H9 (cell line): ENCODE data around the gene TBC1D22A. TPM values are rescaled to one million over a fixed set of nuclear protein-coding genes. Genes with fewer than 3 reads are reported as not detected.

Experiments used
- DNase-seq: peaks from one replicate; pipeline ENCODE4 v3.0.0-alpha.2; 2017
- H2AFZ ChIP-seq: one replicate; pipeline ENCODE4 v1.6.1; 2013; ENCODE audit warnings: mild to moderate bottlenecking, low read length, control low read depth, moderate library complexity
- H2AK5ac ChIP-seq: 2 replicates; pipeline ENCODE4 v1.6.1; 2013; ENCODE audit warnings: low read length, control low read depth, mixed read lengths; ENCODE audit not compliant: insufficient read length
- H2BK120ac ChIP-seq: one replicate; pipeline ENCODE4 v1.6.1; 2013; ENCODE audit warnings: low read depth, mild to moderate bottlenecking, low read length, control low read depth, inconsistent platforms; ENCODE audit not compliant: poor library complexity, severe bottlenecking
- H2BK12ac ChIP-seq: 2 replicates; pipeline ENCODE4 v1.6.1; 2013; ENCODE audit warnings: low read length, control low read depth, mixed read lengths, low read depth; ENCODE audit not compliant: insufficient read length
- H2BK15ac ChIP-seq: 2 replicates; pipeline ENCODE4 v1.6.1; 2013; ENCODE audit warnings: low read depth, low read length, control low read depth
- H2BK20ac ChIP-seq: one replicate; pipeline ENCODE4 v1.6.1; 2013; ENCODE audit warnings: low read depth, mild to moderate bottlenecking, low read length, control low read depth, inconsistent platforms; ENCODE audit not compliant: poor library complexity, severe bottlenecking
- H2BK5ac ChIP-seq: 2 replicates; pipeline ENCODE4 v1.6.1; 2013; ENCODE audit warnings: low read length, control low read depth, mixed read lengths; ENCODE audit not compliant: insufficient read length
- H3K14ac ChIP-seq: 2 replicates; pipeline ENCODE4 v1.6.1; 2013; ENCODE audit warnings: low read length, control low read depth; ENCODE audit not compliant: insufficient read depth
- H3K18ac ChIP-seq: 2 replicates; pipeline ENCODE4 v1.6.1; 2013; ENCODE audit warnings: low read depth, mild to moderate bottlenecking, mixed read lengths, low read length, control low read depth; ENCODE audit not compliant: insufficient read length
- H3K23ac ChIP-seq: 2 replicates; pipeline ENCODE4 v1.6.1; 2013; ENCODE audit warnings: low read length, control low read depth, mixed read lengths, low read depth; ENCODE audit not compliant: insufficient read length
- H3K23me2 ChIP-seq: 2 replicates; pipeline ENCODE4 v1.6.1; 2013; ENCODE audit warnings: low read depth, mild to moderate bottlenecking, mixed read lengths, low read length, control low read depth; ENCODE audit not compliant: insufficient read length, poor library complexity, severe bottlenecking
- H3K27ac ChIP-seq: 2 replicates; pipeline ENCODE4 v1.5.1; 2013; ENCODE audit warnings: low read length, control low read depth, mixed read lengths, low read depth; ENCODE audit not compliant: insufficient read length
- H3K27me3 ChIP-seq: 2 replicates; pipeline ENCODE4 v1.6.1; 2013; ENCODE audit warnings: low read length, control low read depth, inconsistent platforms; ENCODE audit not compliant: insufficient read depth
- H3K4ac ChIP-seq: 2 replicates; pipeline ENCODE4 v1.6.1; 2013; ENCODE audit warnings: low read depth, mild to moderate bottlenecking, control low read depth, inconsistent platforms, low read length, moderate library complexity
- H3K4me1 ChIP-seq: 2 replicates; pipeline ENCODE4 v1.6.1; 2013; ENCODE audit warnings: low read length, control low read depth, inconsistent platforms; ENCODE audit not compliant: insufficient read depth
- H3K4me2 ChIP-seq: 2 replicates; pipeline ENCODE4 v1.6.1; 2013; ENCODE audit warnings: low read length, control low read depth, mixed read lengths; ENCODE audit not compliant: insufficient read length, insufficient read depth
- H3K56ac ChIP-seq: 2 replicates; pipeline ENCODE4 v1.6.1; 2013; ENCODE audit warnings: low read depth, mild to moderate bottlenecking, mixed read lengths, low read length, control low read depth; ENCODE audit not compliant: insufficient read length
- H3K79me1 ChIP-seq: 2 replicates; pipeline ENCODE4 v1.6.1; 2013; ENCODE audit warnings: low read depth, mild to moderate bottlenecking, moderate library complexity, low read length, control low read depth, inconsistent platforms; ENCODE audit not compliant: insufficient read depth, poor library complexity, severe bottlenecking
- H3K79me2 ChIP-seq: 2 replicates; pipeline ENCODE4 v1.6.1; 2013; ENCODE audit warnings: low read length, control low read depth, inconsistent platforms; ENCODE audit not compliant: insufficient read depth
- H3K9ac ChIP-seq: 2 replicates; pipeline ENCODE4 v1.6.1; 2013; ENCODE audit warnings: low read length, control low read depth, mixed read lengths; ENCODE audit not compliant: insufficient read length; ENCODE audit errors: extremely low read depth
- H3K9me3 ChIP-seq: one replicate; pipeline ENCODE4 v1.6.1; 2013; ENCODE audit warnings: low read depth, low read length, inconsistent platforms; ENCODE audit not compliant: control insufficient read depth
- H3T11ph ChIP-seq: one replicate; pipeline ENCODE4 v1.6.1; 2013; ENCODE audit warnings: mild to moderate bottlenecking, low read length, control low read depth, inconsistent platforms
- H4K20me1 ChIP-seq: one replicate; pipeline ENCODE4 v1.6.1; 2013; ENCODE audit not compliant: control insufficient read depth, insufficient read length, insufficient read depth
- H4K5ac ChIP-seq: 2 replicates; pipeline ENCODE4 v1.6.1; 2013; ENCODE audit warnings: low read depth, mild to moderate bottlenecking, mixed read lengths, low read length, control low read depth; ENCODE audit not compliant: insufficient read length
- H4K8ac ChIP-seq: replicated peaks from 2 replicates; pipeline ENCODE4 v1.6.1; 2013; ENCODE audit warnings: low read length, control low read depth, mixed read lengths, low read depth; ENCODE audit not compliant: insufficient read length
- H4K91ac ChIP-seq: 2 replicates; pipeline ENCODE4 v1.6.1; 2013; ENCODE audit warnings: low read depth, mild to moderate bottlenecking, moderate library complexity, mixed read lengths, low read length, control low read depth; ENCODE audit not compliant: insufficient read length
- H3K27ac Mint-ChIP-seq, 3 experiments: 2 replicates in 2 of 3; 3 replicates in 1 of 3; pipeline ENCODE4 v1.8.0; 2020 to 2021; ENCODE audit warnings: mixed read lengths in 3 of 3, mild to moderate bottlenecking in 1 of 3, moderate library complexity in 1 of 3
- H3K27me3 Mint-ChIP-seq: 2 replicates; pipeline ENCODE4 v1.8.0; 2021; ENCODE audit warnings: low read depth, mild to moderate bottlenecking, moderate library complexity, mixed read lengths
- H3K36me3 Mint-ChIP-seq, 3 experiments: 2 replicates in 2 of 3; 3 replicates in 1 of 3; pipeline ENCODE4 v1.8.0; 2020 to 2021; ENCODE audit warnings: low read depth in 3 of 3, mixed read lengths in 3 of 3; ENCODE audit not compliant: insufficient read depth in 1 of 3
- H3K4me1 Mint-ChIP-seq, 2 experiments: 2 replicates each; pipeline ENCODE4 v1.8.0; 2020; ENCODE audit warnings: mixed read lengths in 2 of 2
- H3K4me3 Mint-ChIP-seq, 2 experiments: 2 replicates in 1 of 2; 3 replicates in 1 of 2; pipeline ENCODE4 v1.8.0; 2020 to 2021; ENCODE audit warnings: mild to moderate bottlenecking in 2 of 2, mixed read lengths in 2 of 2, moderate library complexity in 1 of 2
- H3K9me3 Mint-ChIP-seq, 2 experiments: 2 replicates in 1 of 2; 3 replicates in 1 of 2; pipeline ENCODE4 v1.8.0; 2020; ENCODE audit warnings: mild to moderate bottlenecking in 2 of 2, mixed read lengths in 2 of 2, moderate library complexity in 1 of 2
- CTCF ChIP-seq: fragments of 200-600 bp; sonication (generic); conservative IDR thresholded peaks from 3 replicates; pipeline ENCODE4 v1.8.0; 2021; ENCODE audit warnings: antibody characterized with exemption, mild to moderate bottlenecking
- WGBS: extraction: QIAGEN DNeasy Blood & Tissue Kit; methylation state at CpG from one replicate; pipeline ENCODE4 v1.1.7; 2013; ENCODE audit warnings: missing lambda C conversion rate, low lambda C conversion rate, mixed read lengths; ENCODE audit not compliant: insufficient read length; ENCODE audit errors: extremely low coverage; 5-methylcytosine and 5-hydroxymethylcytosine counted together
- total RNA-seq: library from RNA; stranded (reverse); gene quantifications from 2 replicates; pipeline ENCODE4 v1.2.1, GENCODE V29; 2021

The TBC1D22A gene
- total RNA-seq, 1 experiment from 2014 or later: 20.8 TPM

GRCh38 chr22:46828323-46828900 is 66.0 kb downstream of the TBC1D22A start:
- peaks cover 5% of the 10 kb centered on the region for H3K4me1 ChIP-seq

More at GRCh38 chr22:46828323-46828900, 66.0 kb downstream of the TBC1D22A start:
- Histone ChIP-seq H3K27me3 (no peaks in the 10 kb centered on the region), H2AK5ac (no peak overlapping the region), H3K79me2 (no peaks in the 10 kb centered on the region), H4K8ac (no peak overlapping the region), H2BK20ac (no peak overlapping the region), H4K91ac (no peak overlapping the region), H3K4ac (no peak overlapping the region), H3K27ac (no peak overlapping the region), H2BK120ac (no peak overlapping the region), H2BK5ac (no peak overlapping the region), H4K20me1 (no peaks in the 10 kb centered on the region), H2BK12ac (no peak overlapping the region), H3K9ac (no peak overlapping the region), H4K5ac (no peak overlapping the region), H3K9me3 (no peaks in the 10 kb centered on the region), H3K18ac (no peak overlapping the region), H3K14ac (no peak overlapping the region), H3K4me2 (no peak overlapping the region), H2BK15ac (no peak overlapping the region), H3K79me1 (no peaks in the 10 kb centered on the region), H3K56ac (no peak overlapping the region), H3T11ph (no peak overlapping the region), H3K23ac (no peak overlapping the region), H3K23me2 (no peaks in the 10 kb centered on the region), H2AFZ (no peak overlapping the region)
- H3K9me3 Mint-ChIP-seq: no peaks in the 10 kb centered on the region; a peak in 2 of 5 replicates
- peak overlapping the region; percentile 10 to 39 (median 15); a peak in 2 of 7 replicates for H3K27ac Mint-ChIP-seq
- H3K27me3 Mint-ChIP-seq: no peaks in the 10 kb centered on the region; the same call in 1 of the 2 replicates
- peaks cover 14 to 20% (median 18%) of the 10 kb centered on the region in 3 experiments for H3K36me3 Mint-ChIP-seq
- no peak overlapping the region for H3K4me3 Mint-ChIP-seq
- H3K4me1 Mint-ChIP-seq: peaks cover 23 to 27% of the 10 kb centered on the region in 2 experiments
- DNase-seq: no peak
- no peak for TF ChIP-seq CTCF
- no CpG with 5 or more reads among the region's 9 CpGs for WGBS
